ENCODE results near the gene DYNLT2. TPM values are rescaled to one million over a fixed set of nuclear protein-coding genes. Genes with fewer than 3 reads are reported as not detected.

DYNLT2 gene
- total RNA-seq, 1 experiment from 2014 or later = 1.3 TPM

- POLR2A ChIA-PET = no interaction called here
Measured at GRCh38 chr6:169787797-169788196, 36.4 kb upstream of the DYNLT2 start.

GRCh38 chr6:169786349-169786748 lies 35.0 kb upstream of the DYNLT2 start:
- ChIA-PET POLR2A (no interaction called here), CTCF (no interaction called here)
- Mint-ChIP-seq H3K27me3 (ENCODE audit: insufficient read depth, unreplicated experiment) (no peaks in the 10 kb centered on the region), H3K27ac (ENCODE audit: low read depth, unreplicated experiment) (no peak overlapping the region), H3K36me3 (ENCODE audit: insufficient read depth, unreplicated experiment) (peaks cover 19% of the 10 kb centered on the region), H3K4me3 (ENCODE audit: unreplicated experiment) (no peak overlapping the region), H3K4me1 (ENCODE audit: insufficient read depth, unreplicated experiment) (peaks cover 2% of the 10 kb centered on the region), H3K9me3 (ENCODE audit: unreplicated experiment) (no peaks in the 10 kb centered on the region)
- BruUV-seq (replicated peaks) = no TSS peak
- no peak for DNase-seq (ENCODE audit: unreplicated experiment)
- no peak for TF ChIP-seq CTCF (IDR thresholded peaks at IDR 0.05; ENCODE audit: unreplicated experiment)
- intact Hi-C loops (cut with micrococcal nuclease) = no loop called here

More at GRCh38 chr6:169787797-169788196, 36.4 kb upstream of the DYNLT2 start:
- Mint-ChIP-seq H3K36me3 (ENCODE audit: insufficient read depth, unreplicated experiment) (peaks cover 15% of the 10 kb centered on the region), H3K27ac (ENCODE audit: low read depth, unreplicated experiment) (no peak overlapping the region), H3K9me3 (ENCODE audit: unreplicated experiment) (no peaks in the 10 kb centered on the region), H3K4me1 (ENCODE audit: insufficient read depth, unreplicated experiment) (peaks cover 5% of the 10 kb centered on the region), H3K27me3 (ENCODE audit: insufficient read depth, unreplicated experiment) (peaks cover 2% of the 10 kb centered on the region), H3K4me3 (ENCODE audit: unreplicated experiment) (no peak overlapping the region)
- CTCF ChIA-PET = interaction anchor here (0.5 to 4.6 kb wide), 5 partner anchors 12 to 742 kb away, joined by 3 to 61 read pairs (median 4); no protein-coding TSS in a partner anchor
- TF ChIP-seq CTCF (IDR thresholded peaks at IDR 0.05; ENCODE audit: unreplicated experiment) = no peak
- intact Hi-C loops (cut with micrococcal nuclease) = no loop called here
- no TSS peak for BruUV-seq (replicated peaks)
- DNase-seq (ENCODE audit: unreplicated experiment) = no peak

- no peaks in the 10 kb centered on the region for H3K9me3 Mint-ChIP-seq (ENCODE audit: unreplicated experiment)
- no TSS peak for BruUV-seq (replicated peaks)
- CTCF ChIA-PET = no interaction called here
Measured at GRCh38 chr6:169785566-169785965, 34.2 kb upstream of the DYNLT2 start.

GRCh38 chr6:169784821-169785340 lies 33.5 kb upstream of the DYNLT2 start:
- Mint-ChIP-seq H3K4me3 (ENCODE audit: unreplicated experiment) (no peak overlapping the region), H3K9me3 (ENCODE audit: unreplicated experiment) (no peaks in the 10 kb centered on the region), H3K4me1 (ENCODE audit: insufficient read depth, unreplicated experiment) (no peaks in the 10 kb centered on the region), H3K27me3 (ENCODE audit: insufficient read depth, unreplicated experiment) (no peaks in the 10 kb centered on the region), H3K27ac (ENCODE audit: low read depth, unreplicated experiment) (no peak overlapping the region), H3K36me3 (ENCODE audit: insufficient read depth, unreplicated experiment) (peaks cover 29% of the 10 kb centered on the region)
- ChIA-PET POLR2A (no interaction called here), CTCF (no interaction called here)
- intact Hi-C loops (cut with micrococcal nuclease) = no loop called here
- TF ChIP-seq CTCF (IDR thresholded peaks at IDR 0.05; ENCODE audit: unreplicated experiment) = no peak
- DNase-seq (ENCODE audit: unreplicated experiment) = no peak
- BruUV-seq (replicated peaks) = no TSS peak

More at GRCh38 chr6:169785566-169785965, 34.2 kb upstream of the DYNLT2 start:
- Mint-ChIP-seq H3K4me3 (ENCODE audit: unreplicated experiment) (no peak overlapping the region), H3K27ac (ENCODE audit: low read depth, unreplicated experiment) (no peak overlapping the region), H3K4me1 (ENCODE audit: insufficient read depth, unreplicated experiment) (no peaks in the 10 kb centered on the region), H3K36me3 (ENCODE audit: insufficient read depth, unreplicated experiment) (peaks cover 24% of the 10 kb centered on the region), H3K27me3 (ENCODE audit: insufficient read depth, unreplicated experiment) (no peaks in the 10 kb centered on the region)
- no peak for DNase-seq (ENCODE audit: unreplicated experiment)
- POLR2A ChIA-PET = no interaction called here
- no peak for TF ChIP-seq CTCF (IDR thresholded peaks at IDR 0.05; ENCODE audit: unreplicated experiment)
- intact Hi-C loops (cut with micrococcal nuclease) = no loop called here
